ENCODE data around the gene SCAF8.
"Not testable (repeated sequence)": the region's sequence is repeated elsewhere in the genome, so short reads cannot be mapped to it uniquely, and the experiment has no call there.

The SCAF8 gene

GRCh38 chr6:154736618-154737259, 3.5 kb downstream of the SCAF8 start:
- DNase-seq (ENCODE audit: low read depth in 3 of 3) = no peak

- DNase-seq (ENCODE audit: low read depth in 3 of 3) = no peak
These were observed 4.2 kb downstream of the SCAF8 start for GRCh38 chr6:154737424-154737823.

GRCh38 chr6:154738551-154738961, 5.3 kb downstream of the SCAF8 start:
- no peak for DNase-seq (ENCODE audit: low read depth in 3 of 3)

- no peak for DNase-seq (ENCODE audit: low read depth in 3 of 3)
These were observed 7.4 kb downstream of the SCAF8 start for GRCh38 chr6:154740658-154741057.

- DNase-seq (ENCODE audit: low read depth in 3 of 3) = no peak
These were observed 9.7 kb downstream of the SCAF8 start for GRCh38 chr6:154742891-154743290.

GRCh38 chr6:154744029-154744745, 11.0 kb downstream of the SCAF8 start:
- DNase-seq (ENCODE audit: low read depth in 3 of 3) = not testable (repeated sequence)

GRCh38 chr6:154745243-154745642, 12.0 kb downstream of the SCAF8 start:
- no peak for DNase-seq (ENCODE audit: low read depth in 3 of 3)

GRCh38 chr6:154749341-154749740, 16.1 kb downstream of the SCAF8 start:
- no peak for DNase-seq (ENCODE audit: low read depth in 3 of 3)

GRCh38 chr6:154751011-154751800, 18.0 kb downstream of the SCAF8 start:
- no peak for DNase-seq (ENCODE audit: low read depth in 3 of 3)

- no peak for DNase-seq (ENCODE audit: low read depth in 3 of 3)
These were observed 18.8 kb downstream of the SCAF8 start for GRCh38 chr6:154752022-154752421.

- no peak for DNase-seq (ENCODE audit: low read depth in 3 of 3)
These were observed 20.9 kb downstream of the SCAF8 start for GRCh38 chr6:154754152-154754551.

- no peak for DNase-seq (ENCODE audit: low read depth in 3 of 3)
These were observed 24.3 kb downstream of the SCAF8 start for GRCh38 chr6:154757352-154758050.

GRCh38 chr6:154758125-154758524, 24.9 kb downstream of the SCAF8 start:
- DNase-seq (ENCODE audit: low read depth in 3 of 3) = no peak

GRCh38 chr6:154763650-154764049, 30.4 kb downstream of the SCAF8 start:
- no peak for DNase-seq (ENCODE audit: low read depth in 3 of 3)

GRCh38 chr6:154765273-154765672, 32.1 kb downstream of the SCAF8 start:
- DNase-seq (ENCODE audit: low read depth in 3 of 3) = no peak

GRCh38 chr6:154766288-154766687, 33.1 kb downstream of the SCAF8 start:
- DNase-seq (ENCODE audit: low read depth in 3 of 3) = no peak

GRCh38 chr6:154767003-154767723, 33.9 kb downstream of the SCAF8 start:
- no peak for DNase-seq (ENCODE audit: low read depth in 3 of 3)

- no peak for DNase-seq (ENCODE audit: low read depth in 3 of 3)
These were observed 35.1 kb downstream of the SCAF8 start for GRCh38 chr6:154768280-154768679.

- no peak for DNase-seq (ENCODE audit: low read depth in 3 of 3)
These were observed 40.4 kb downstream of the SCAF8 start for GRCh38 chr6:154773610-154774089.

GRCh38 chr6:154779157-154779556, 45.9 kb downstream of the SCAF8 start:
- DNase-seq (ENCODE audit: low read depth in 3 of 3) = not testable (repeated sequence)

- no peak for DNase-seq (ENCODE audit: low read depth in 3 of 3)
These were observed 49.0 kb downstream of the SCAF8 start for GRCh38 chr6:154782193-154782592.
